Body of pancreas (tissue), 4 donors: ENCODE measurements around the gene LIN52.

Experiments used
- POLR2A ChIP-seq, 3 donors: fragments of 450-650 bp; IDR thresholded peaks; one replicate each; pipeline ENCODE4 v1.6.1; 2016; ENCODE audit warnings: antibody characterized with exemption in 3 of 3, mild to moderate bottlenecking in 2 of 3
- TF ChIP-seq, protein P1 (sequence below), 7 experiments: fragments of 450-650 bp in 4 of 7; fragments of 200-600 bp in 3 of 7; sonication (generic) in 3 of 7; IDR thresholded peaks; one replicate each; pipeline ENCODE4 v1.5.1; 2016 to 2019; ENCODE audit warnings: antibody characterized with exemption in 7 of 7

- TF ChIP-seq, protein P1, sequence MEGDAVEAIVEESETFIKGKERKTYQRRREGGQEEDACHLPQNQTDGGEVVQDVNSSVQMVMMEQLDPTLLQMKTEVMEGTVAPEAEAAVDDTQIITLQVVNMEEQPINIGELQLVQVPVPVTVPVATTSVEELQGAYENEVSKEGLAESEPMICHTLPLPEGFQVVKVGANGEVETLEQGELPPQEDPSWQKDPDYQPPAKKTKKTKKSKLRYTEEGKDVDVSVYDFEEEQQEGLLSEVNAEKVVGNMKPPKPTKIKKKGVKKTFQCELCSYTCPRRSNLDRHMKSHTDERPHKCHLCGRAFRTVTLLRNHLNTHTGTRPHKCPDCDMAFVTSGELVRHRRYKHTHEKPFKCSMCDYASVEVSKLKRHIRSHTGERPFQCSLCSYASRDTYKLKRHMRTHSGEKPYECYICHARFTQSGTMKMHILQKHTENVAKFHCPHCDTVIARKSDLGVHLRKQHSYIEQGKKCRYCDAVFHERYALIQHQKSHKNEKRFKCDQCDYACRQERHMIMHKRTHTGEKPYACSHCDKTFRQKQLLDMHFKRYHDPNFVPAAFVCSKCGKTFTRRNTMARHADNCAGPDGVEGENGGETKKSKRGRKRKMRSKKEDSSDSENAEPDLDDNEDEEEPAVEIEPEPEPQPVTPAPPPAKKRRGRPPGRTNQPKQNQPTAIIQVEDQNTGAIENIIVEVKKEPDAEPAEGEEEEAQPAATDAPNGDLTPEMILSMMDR (IDR thresholded peaks at IDR 0.05): no peak
- TF ChIP-seq POLR2A (IDR thresholded peaks at IDR 0.05): no peak
These were observed 161.8 kb downstream of the LIN52 start for GRCh38 chr14:74246542-74246941.
